ENCODE measurements around the gene DENND10.
"Not testable (repeated sequence)": the region's sequence is repeated elsewhere in the genome, so short reads cannot be mapped to it uniquely, and the experiment has no call there.

The DENND10 gene, protein sequence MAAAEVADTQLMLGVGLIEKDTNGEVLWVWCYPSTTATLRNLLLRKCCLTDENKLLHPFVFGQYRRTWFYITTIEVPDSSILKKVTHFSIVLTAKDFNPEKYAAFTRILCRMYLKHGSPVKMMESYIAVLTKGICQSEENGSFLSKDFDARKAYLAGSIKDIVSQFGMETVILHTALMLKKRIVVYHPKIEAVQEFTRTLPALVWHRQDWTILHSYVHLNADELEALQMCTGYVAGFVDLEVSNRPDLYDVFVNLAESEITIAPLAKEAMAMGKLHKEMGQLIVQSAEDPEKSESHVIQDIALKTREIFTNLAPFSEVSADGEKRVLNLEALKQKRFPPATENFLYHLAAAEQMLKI

DNA sequence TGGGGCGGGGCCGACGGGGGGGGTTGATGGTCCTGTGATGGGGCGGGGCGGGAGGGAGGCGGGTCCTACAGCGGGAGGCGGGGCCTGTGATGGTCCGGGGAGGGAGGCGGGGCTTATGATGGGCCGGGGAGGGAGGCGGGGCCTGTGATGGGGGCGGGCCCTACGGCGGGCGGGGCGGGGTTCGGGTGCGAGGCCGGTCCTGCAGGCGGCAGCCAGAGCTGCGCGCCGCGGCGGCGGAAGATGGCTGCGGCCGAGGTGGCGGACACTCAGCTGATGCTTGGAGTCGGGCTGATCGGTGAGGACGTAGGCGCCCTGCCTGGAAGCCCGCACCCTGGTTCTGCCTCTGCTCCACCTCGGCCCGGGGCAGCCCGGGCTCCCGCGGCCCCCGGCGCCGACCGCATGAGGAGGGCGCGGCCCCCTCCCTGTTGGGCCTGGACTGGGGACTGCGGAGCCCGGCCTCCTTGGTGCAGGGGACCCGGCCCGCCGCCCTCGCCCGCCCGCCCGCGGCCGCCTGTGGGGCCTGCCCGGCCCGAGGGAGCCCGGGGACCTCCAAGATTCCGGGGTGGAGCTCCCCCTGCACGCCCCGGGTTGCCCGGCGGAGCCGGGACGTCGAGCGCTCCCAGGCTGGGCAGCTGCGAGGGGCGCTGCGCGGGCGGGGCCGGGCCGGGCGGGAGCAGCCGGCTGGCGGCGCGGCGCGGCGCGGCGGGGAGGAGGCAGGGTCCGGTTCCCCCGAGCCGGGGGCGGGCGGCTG, at the start of gene DENND10:
DENND10 (plus strand) TSS at position 211 of the 751 bp plus-strand sequence; CDS start at position 241, 30 bp downstream.
- peak; percentile 66 to 69 for DNase-seq (ENCODE audit: low read depth in 2 of 2)

DNA sequence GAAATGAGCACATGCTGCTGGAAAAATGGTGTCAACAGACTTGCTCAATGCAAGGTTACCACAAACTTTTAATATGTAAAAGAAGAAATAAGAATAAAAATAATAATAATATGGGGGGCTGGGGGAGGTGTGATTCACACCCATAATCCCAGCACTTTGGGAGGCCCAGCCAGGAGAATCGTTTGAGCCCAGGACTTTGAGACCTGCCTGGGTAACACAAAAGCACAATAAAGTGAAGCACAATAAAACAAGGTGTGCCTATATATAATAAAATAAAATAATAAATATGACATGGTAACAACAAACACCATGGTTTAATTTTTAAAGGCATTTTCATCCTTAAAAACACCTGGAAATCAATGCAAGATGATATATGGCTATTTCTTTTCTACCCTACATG, 48.4 kb upstream of the DENND10 start:
- no peak for DNase-seq (ENCODE audit: low read depth in 2 of 2)

DNA sequence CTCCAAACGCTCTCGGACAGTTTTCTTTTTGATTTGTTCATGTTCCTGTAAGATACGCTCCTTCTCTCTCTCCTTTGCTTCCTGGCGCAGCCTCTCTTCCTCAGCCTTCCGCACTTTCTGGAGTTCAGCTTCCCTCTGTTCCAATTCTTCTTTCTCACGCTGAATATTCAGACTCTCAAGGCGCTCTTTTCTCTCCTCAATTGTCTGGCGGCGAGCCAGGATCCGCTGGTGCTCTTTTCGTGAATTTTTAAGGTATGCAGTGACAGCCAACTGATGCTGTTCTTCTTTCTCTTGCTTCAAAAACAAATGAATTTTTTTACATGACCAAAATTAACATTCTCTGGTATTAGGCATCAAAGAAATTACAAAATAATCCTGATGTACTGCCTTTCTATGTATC, 45.9 kb upstream of the DENND10 start:
- no peak for DNase-seq (ENCODE audit: low read depth in 2 of 2)

DNA sequence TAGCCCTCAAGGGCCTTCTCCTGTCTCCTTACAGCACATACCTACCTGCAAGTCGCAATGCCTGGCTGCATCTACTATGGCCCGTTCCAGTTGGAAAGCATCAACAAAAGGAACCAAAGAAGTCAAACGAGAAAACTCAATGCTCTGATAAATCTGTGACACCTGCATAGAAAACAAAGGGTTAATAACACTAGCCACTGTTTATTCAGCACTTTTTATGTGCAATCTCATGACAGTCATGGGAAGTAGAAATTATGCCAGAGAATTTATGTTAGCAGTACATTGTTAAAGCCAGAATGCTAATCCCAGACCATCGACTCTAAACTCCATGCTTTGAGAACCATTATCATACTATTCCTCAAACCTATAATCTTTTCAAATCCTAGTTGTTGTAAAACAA, 44.4 kb upstream of the DENND10 start:
- DNase-seq (ENCODE audit: low read depth in 2 of 2), result no peak

DNA sequence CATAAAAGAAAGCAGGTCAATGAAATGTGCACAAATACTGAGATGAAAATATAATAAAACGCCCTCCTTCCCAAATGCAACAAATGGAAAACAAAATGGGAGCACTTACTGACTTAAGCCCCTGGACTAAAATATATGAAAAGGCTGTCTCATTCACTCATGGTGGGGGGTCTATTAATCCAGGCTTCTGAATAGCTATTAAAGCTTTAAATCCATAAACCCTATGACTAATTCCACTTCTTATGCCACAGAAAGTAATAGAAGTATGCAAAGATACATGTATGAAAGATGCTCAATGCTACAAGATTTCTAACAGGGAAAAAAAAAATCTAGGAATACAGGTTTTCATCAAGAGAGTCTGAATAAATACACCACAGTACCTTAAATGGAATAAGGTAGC, 43.8 kb upstream of the DENND10 start:
- no peak for DNase-seq (ENCODE audit: low read depth in 2 of 2)

DNA sequence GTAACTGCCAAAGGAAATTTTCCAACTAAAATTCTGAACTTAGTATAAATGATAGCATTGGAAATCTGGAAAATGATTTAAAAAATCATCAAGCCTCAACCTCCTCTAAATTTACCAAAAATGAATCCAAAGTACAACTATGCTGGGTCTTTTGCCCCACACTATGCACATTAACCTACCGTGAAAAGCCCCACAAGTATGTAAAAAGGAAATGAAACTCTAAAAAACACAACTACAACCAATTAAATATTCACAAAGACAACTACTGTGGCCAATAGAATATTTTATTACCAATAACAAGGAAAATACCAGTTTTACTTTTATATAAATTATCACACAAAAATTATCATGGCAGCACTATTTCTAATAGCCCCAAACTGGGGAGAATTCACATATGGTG, 42.6 kb upstream of the DENND10 start:
- DNase-seq (ENCODE audit: low read depth in 2 of 2), result no peak

DNA sequence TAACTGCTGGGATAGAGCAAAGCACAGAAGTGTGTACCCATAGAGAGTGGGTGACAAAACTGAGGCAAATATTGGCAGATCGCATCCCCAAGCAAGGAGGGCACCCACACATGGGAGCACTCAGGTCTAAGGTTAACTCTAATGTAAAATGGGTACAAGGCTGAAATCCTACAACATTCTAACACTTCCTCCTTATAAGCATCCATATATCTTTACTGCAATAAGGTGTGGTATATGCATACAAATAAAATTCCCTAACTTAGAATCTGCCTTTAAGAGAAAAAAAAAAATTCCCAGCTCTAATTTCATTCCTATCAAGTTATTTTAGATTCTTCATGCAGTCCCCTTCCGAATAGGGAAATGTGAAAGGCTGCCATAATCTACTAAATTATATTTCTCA, 42.0 kb upstream of the DENND10 start:
- DNase-seq (ENCODE audit: low read depth in 2 of 2), result no peak

DNA sequence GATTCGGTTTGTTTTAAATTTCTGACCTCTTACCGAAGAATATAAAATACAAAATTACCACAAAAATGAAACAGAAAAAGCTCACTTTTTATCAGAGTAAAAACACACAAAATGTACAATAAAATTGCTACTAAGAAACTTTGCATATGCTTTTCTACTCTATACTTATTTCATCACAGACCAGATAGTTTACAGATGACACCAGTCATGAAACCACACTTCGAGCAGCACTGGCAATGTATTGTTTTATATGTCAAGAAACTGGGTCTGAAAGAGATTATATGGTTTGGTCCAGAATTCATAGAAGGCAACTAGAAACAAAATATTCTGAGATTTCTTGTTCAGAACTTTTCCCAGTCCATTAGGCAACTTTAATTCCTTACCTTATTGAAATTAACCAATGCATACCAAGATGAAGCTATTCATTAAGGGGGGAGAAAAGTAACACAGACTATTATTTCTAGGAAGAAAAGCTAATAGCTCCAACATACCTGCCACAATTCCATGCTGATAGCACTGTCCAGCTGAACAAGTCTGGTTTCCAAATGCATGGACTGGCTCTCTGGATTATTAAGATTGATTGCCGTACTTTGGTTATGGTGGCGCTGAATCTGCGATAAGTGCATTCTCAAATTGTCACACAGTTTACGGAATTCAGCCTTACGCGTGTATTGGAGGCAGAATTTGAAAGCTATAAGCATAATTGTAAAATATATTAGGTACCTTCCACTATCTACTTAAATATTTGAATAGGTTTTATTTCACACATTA, 33.3 kb upstream of the DENND10 start:
- DNase-seq (ENCODE audit: low read depth in 2 of 2), result no peak

DNA sequence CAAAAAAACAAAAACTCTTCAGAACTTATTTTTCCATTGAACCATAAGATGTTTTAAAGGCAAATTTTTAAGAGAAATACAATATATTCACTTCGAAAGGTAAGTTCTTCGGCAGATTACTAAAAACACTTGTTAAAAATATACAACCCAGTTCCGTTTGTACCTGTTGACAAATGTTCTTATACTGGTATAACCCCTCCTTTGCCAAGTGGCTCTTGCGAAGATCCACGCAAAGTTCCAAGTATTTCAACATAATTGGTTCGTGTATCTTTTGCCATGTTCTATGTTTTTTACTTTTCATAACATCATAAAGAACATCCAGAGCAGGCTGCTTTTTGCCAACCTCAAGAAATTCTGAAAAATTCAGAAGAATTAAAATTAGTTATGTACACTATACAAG, 30.3 kb upstream of the DENND10 start:
- DNase-seq (ENCODE audit: low read depth in 2 of 2), result no peak

DNA sequence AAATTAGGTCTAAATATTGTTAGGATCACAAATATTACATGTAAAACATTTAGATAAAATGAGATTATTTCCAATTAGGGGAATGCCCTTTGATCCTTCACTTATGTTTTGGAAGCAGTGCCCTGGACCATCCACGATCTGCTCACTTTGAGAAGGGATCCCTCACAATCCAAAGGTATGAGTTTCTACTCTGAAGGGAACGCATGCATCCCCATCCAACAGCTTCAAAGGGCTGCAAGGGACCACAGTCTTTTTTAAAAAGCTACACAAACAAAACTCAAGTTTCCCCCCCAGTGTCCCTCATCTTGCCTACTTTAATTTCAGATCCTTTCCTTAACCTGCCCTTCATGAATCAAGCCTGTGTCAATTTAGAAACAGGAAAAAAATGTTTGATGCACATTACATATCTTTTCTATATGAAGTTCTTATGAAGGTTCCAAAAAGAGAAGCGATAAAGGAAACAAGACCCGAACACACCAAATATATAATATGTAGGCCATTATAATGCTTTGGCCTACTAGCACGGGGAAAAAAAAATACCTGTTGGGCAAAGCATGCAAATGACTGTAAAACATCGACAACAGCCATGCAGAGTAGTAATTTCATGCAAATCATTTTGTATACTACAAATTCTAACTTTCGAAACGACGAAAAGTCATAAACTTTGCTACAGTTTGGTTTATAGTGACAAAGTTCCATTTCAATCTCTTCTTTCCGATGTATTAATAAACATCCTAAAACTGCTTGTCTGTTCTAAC, 25.3 kb upstream of the DENND10 start:
- DNase-seq (ENCODE audit: low read depth in 2 of 2), result no peak

DNA sequence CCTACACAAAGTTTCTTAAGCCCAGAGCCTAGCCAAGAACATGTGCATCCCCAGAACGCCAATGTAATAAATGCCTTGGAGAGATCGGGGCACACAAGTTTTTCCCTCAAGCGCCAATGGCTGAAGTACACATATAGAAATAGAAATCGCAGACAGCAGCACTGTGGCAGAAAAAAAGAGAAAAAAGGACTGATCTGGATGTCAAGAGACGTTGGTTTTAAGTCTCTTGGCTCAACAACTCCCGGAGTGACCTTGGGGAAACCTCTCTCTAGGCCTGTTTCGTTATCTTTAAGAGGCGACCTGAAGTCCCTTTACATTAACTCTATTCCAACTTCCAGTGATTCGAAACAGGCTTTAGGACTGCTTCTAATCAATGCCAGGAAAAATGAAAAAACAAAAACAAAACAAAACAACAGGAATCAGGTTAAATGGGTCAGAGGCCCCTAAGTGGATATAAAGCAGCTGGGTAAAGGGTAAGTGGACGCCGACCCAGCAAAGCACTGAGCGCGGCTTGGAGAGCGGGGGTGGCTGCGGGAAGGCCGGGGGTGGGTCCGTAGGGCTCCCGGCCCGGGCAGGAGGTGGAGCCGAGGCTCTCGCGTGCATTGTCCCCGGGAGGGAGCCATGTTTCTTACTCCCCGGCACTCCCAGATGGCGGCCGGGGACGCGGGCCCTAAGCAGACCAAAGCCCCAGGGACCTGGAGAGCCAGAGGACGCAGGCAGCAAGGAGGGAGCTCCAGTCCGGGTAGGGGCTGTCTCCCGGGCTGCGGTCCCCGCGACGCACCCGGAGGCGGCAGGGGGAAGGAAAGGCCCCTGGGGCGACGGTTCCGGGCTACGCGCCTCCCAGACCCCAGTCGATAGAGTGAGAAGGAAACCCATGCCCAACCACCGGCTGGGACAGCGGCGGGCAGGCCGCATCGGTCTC, 24.1 kb upstream of the DENND10 start:
- DNase-seq (ENCODE audit: low read depth in 2 of 2), result peak; percentile 48 to 61

DNA sequence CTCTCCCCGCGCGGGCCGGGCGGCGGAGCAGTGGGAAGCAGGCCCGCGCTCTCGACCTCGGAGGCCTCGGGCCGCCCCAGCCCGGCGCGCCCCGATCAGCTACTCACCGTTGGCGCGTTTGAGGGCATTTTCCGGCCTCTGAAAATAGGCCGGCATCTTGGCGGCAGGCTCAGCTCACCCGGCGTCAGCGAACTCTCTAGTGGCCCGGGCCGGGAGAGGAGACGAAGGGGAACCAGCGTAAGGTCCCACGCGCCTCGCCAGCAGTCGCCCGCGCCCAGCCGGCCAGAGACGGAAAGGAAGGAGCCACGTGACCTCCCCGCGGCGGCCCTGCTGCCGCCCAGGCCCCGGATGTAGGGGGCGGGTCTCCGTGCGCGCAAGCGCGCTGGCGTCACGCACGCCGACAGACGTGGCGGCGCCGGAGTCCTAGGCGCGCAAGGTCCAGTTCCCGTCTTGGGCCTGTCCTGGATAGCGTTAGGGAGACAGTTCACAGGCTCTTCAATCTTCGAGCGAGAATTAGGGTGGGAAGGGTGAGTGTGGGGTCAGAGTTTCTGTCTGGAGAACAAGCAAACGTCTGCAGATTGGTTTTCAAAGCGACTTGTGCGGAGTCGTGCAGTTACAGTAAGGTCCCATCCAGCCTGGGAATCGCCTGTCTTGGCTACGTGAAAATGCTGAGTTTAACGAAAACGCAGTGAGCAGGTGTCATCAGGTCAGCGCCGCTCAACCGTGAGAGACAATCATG, 23.2 kb upstream of the DENND10 start, which contains the start of gene EIF3A:
EIF3A (minus strand) TSS at position 297 of the 739 bp plus-strand sequence; CDS start at position 156, 141 bp downstream.
- peak; percentile 80 to 87 for DNase-seq (ENCODE audit: low read depth in 2 of 2)

DNA sequence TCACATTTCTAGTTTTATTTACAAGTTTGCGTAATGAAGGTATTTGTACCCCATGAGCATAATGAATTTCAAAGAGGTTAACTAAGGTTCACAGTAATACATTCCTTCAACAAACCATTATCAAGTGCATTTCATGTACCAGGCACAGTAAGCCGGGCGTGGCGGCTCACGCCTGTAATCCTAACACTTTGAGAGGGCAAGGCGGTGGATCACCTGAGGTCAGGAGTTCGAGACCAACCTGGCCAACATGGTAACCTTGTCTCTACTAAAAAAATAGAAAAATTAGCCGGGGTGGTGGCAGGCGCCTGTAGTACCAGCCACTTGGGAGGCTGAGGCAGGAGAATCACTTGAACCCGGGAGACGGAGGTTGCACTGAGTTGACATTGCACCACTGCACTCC, 19.0 kb upstream of the DENND10 start:
- no peak for DNase-seq (ENCODE audit: low read depth in 2 of 2)

DNA sequence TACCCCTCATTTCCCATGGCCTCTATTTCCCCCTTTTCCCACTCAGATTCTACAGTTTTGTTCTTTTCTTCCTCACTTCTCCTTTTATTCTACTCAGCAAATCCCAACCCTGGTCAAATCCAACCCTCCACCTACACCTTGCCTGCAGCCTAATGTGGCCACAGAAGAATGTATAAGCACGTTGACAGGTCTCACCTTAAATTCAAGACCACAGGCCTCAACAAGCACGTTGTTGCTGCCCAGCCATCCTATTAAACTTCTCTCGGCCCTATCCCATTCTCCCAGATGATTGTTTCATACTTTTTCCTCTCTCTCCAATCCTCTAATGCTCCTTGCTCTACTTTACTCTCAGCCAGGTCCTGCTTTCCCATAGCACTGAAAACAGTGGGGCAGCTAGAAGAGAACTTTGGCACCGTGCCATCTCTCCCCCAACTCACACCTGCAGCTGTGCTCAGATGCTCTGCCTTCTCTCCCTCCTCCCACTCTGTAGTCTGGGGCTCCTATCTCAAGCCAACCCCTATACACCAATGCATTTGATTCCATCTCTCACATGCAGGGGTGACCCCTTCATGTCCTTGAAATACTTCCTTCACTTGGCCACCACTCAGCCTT, 16.5 kb upstream of the DENND10 start:
- DNase-seq (ENCODE audit: low read depth in 2 of 2), result no peak

DNA sequence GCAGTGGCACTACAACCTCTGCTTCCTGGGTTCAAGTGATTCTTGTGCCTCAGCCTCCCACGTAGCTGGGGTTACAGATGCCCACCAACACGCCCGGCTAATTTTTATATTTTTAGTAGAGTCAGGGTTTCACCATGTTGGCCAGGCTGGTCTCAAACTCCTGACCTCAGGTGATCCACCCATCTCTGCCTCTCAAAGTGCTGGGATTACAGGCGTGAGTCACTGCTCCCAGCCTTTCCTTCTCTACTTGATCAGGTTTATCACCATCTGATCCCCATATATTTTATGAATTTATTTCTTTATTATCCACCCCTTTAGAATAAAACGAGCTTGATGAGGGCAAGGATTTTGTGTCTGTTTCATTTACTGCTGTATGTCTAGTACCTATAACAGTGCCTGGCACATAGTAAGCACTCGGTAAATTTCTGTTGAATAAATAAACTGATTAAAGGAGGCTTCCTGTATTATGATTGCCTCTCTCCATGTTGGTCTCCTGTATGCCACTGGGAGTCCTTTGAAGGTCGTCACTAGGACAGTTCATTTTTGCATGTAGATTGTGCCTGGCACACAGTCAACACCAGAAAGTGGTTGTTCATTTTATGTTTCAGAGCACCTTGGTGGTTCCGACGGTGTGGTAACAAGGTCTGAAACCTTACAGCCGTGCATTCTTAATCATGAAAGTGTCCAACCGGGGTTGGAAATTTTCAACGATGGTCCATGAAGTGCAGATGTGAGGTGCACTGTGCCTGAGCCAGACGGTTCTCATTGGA, 13.7 kb upstream of the DENND10 start:
- peak in 1 of 2 donors; percentile 24 for DNase-seq (ENCODE audit: low read depth in 2 of 2)

DNA sequence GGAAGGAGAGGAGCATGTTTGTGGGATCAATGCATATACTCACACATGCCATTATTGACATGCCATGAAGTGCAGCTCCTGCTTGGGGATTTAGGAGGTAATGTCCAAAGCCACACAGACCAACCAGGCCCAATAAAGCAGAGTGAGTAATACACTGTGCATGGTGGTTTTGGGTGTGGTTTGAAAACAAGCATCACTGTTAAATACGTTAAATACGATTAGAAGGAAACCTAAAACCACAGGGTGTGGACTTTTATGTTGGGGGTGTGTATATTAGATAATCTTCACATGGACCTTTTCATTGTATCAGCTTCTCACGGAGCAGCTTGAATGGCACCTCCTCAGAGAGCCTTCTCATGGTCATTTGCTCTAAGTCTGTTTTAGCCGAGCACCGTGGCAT, 12.9 kb upstream of the DENND10 start:
- no peak for DNase-seq (ENCODE audit: low read depth in 2 of 2)

DNA sequence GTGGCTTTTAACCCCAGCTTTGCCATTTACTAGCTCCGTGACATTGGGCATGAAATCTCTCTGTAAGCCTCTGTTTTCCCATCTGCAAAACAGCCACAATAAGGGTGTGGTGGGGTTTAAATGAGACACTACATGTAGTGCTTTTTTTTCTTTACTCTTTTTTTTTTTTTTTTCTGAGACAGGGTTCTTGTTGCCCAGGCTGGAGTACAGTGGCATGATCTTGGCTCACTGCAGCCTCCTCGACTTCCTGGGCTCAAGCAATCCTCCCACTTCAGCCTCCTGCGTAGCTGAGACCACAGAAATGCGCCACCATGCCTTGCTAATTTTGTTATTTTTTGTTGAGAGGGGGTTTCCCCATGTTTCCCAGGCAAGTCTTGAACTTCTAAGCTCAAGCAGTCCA, 8.3 kb upstream of the DENND10 start:
- no peak for DNase-seq (ENCODE audit: low read depth in 2 of 2)

DNA sequence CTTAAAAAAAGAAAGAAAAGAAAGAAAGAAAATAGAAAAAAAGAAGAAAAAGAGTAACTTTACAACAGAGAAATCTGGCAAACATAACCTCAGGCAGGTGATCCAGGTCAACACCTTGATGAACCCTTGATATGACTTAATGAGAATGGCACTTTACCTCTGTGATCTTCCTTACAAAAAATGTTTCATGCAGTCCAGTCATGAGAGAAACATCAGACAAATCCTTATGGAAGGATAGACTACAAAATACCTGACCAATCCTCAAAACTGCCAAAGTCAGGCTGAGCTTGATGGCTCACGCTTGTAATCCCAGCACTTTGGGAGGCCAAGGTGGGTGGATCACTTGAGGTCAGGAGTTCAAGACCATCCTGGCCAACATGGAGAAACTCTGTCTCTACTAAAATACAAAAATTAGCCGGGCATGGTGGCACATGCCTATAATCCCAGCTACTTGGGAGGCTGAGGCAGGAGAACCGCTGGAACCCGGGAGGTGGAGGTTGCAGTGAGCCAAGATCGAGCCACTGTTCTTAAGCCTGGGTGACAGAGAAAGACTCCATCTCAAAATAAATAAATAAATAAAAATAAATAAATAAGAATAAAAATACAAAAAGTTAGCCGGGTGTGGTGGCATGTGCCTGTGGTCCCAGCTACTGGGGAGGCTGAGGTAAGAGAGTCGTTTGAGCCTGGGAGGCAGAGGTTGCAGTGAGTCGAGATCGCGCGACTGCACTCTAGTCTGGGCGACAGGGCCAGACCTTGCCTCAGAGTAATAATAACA, 7.1 kb upstream of the DENND10 start:
- not testable (repeated sequence) for DNase-seq (ENCODE audit: low read depth in 2 of 2)

Data from stimulated activated CD4-positive, alpha-beta T cell treated with anti-CD3 and anti-CD28 coated beads, Interleukin-15, amount 100 ng/mL, for 48 hours (primary cell).